ENCODE data around the gene PPP5C. TPM values are rescaled to one million over a fixed set of nuclear protein-coding genes. Genes with fewer than 3 reads are reported as not detected.
"Not testable (repeated sequence)": the region's sequence is repeated elsewhere in the genome, so short reads cannot be mapped to it uniquely, and the experiment has no call there.

The PPP5C gene
- total RNA-seq, 1 donor from 2014 or later, result 86.0 TPM

GRCh38 chr19:46427518-46428045 is 80.7 kb downstream of the PPP5C start:
- DNase-seq (ENCODE audit: extremely low spot score, unreplicated experiment), result no peak
- H3K27ac Mint-ChIP-seq (ENCODE audit: unreplicated experiment), result no peak overlapping the region
- peak overlapping the region; percentile 26 for H3K4me3 Mint-ChIP-seq (ENCODE audit: unreplicated experiment)
- peaks cover 18% of the 10 kb centered on the region for H3K4me1 Mint-ChIP-seq (ENCODE audit: unreplicated experiment)
- H3K27me3 Mint-ChIP-seq (ENCODE audit: unreplicated experiment), result peaks cover 23% of the 10 kb centered on the region
- TF ChIP-seq CTCF (IDR thresholded peaks at IDR 0.05), result no peak
- no peaks in the 10 kb centered on the region for H3K9me3 Mint-ChIP-seq (ENCODE audit: unreplicated experiment)
- H3K36me3 Mint-ChIP-seq (ENCODE audit: unreplicated experiment), result no peaks in the 10 kb centered on the region

DNA sequence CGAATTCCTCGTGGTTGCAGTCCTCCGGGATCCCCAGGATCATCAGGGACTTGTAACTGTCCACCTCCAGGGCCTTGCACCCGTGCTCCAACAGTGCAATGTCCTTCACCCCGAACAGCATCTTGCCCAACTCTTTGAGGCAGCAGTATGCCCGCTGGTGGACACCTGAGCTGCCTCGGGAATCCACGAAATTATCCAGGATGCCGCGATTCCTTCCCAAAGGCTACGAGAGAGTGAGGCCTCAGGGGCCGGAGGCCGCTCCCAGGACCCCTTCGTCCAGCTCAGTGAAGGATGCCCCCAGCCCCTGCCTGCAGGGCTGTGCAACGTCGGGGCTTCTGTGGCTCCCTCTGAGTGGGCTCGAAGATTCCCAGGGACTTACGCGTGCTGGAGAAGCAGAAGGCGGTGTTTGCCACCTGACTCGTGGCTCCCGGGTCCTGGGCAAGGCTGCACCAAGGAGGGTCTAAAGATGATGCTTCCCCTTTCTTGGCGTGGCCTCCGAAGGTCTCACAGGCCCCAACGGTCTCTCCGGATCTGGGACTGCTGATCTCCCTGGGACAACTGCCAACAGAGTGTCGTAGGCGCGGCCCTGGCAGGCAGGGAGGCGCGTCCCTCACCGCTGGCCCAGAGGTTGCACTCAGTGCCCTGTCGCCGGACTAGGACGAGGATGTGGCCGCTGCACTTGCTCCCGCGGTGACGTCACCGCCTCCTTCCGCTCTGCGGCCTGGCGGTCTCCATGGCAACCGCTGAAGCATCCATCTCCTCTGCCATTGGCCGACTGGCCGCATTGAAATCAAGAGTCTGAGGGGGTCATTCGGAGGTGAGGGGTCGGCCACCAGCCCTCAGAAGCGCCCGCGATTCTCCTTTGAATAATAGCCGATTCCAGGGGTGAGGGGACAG is 81.6 kb downstream of the PPP5C start, which contains the start of gene PNMA8C:
Gene PNMA8C, minus strand, starts transcription at position 698 of the 897 bp plus-strand sequence. Its CDS starts 577 bp downstream, at position 121.
- Mint-ChIP-seq H3K4me1 (ENCODE audit: unreplicated experiment) (peaks cover 18% of the 10 kb centered on the region), H3K36me3 (ENCODE audit: unreplicated experiment) (no peaks in the 10 kb centered on the region), H3K4me3 (ENCODE audit: unreplicated experiment) (peak within 1 kb of the TSS; percentile 64), H3K9me3 (ENCODE audit: unreplicated experiment) (no peaks in the 10 kb centered on the region), H3K27ac (ENCODE audit: unreplicated experiment) (no peak within 1 kb of the TSS), H3K27me3 (ENCODE audit: unreplicated experiment) (peaks cover 23% of the 10 kb centered on the region)
- TF ChIP-seq CTCF (IDR thresholded peaks at IDR 0.05), result no peak
- no peak for DNase-seq (ENCODE audit: extremely low spot score, unreplicated experiment)

DNA sequence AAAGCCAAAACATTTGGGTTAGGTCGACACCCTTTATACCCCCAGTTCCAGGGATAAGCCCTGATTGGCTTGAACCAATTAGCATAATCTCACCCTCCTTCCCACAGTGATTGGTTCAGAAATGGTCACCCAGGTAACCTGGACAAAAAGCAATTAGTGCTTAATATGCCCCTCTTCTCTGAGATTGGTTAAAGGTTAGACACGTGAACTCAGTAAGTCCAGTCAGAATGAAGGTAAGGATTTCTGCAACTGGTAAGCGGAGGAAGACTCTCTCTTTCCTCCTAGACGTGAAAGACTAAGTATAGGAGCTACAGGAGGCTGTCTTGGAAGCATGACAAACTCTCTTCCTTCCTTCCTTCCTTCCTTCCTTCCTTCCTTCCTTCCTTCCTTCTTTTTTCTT is 83.1 kb downstream of the PPP5C start:
- TF ChIP-seq CTCF (IDR thresholded peaks at IDR 0.05), result no peak
- Mint-ChIP-seq H3K4me3 (ENCODE audit: unreplicated experiment) (no peak overlapping the region), H3K4me1 (ENCODE audit: unreplicated experiment) (peaks cover 18% of the 10 kb centered on the region), H3K9me3 (ENCODE audit: unreplicated experiment) (no peaks in the 10 kb centered on the region), H3K27me3 (ENCODE audit: unreplicated experiment) (peaks cover 25% of the 10 kb centered on the region), H3K27ac (ENCODE audit: unreplicated experiment) (no peak overlapping the region), H3K36me3 (ENCODE audit: unreplicated experiment) (no peaks in the 10 kb centered on the region)
- DNase-seq (ENCODE audit: extremely low spot score, unreplicated experiment), result no peak

DNA sequence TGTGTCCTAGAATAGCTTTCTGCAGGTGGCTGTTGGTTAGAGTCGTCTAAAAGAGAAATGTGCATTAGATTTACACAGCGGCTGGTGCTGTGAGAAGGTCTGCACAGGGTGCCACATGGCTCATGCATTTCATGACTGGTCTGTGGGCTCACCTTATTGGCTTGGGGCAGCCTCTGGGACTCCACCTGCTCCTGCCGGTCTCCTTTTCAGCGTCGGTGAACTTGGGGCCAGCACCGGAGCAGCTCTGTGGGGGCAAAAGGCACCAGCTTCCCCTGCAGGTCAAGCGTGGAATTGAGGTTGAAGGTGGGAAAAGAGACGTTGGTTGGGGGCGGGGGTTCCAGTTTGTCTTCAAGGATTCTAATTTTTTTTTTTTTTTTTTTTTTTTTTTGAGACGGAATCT is 84.9 kb downstream of the PPP5C start:
- peaks cover 12% of the 10 kb centered on the region for H3K4me1 Mint-ChIP-seq (ENCODE audit: unreplicated experiment)
- H3K4me3 Mint-ChIP-seq (ENCODE audit: unreplicated experiment), result no peak overlapping the region
- DNase-seq (ENCODE audit: extremely low spot score, unreplicated experiment), result no peak
- no peak for TF ChIP-seq CTCF (IDR thresholded peaks at IDR 0.05)
- no peaks in the 10 kb centered on the region for H3K9me3 Mint-ChIP-seq (ENCODE audit: unreplicated experiment)
- peaks cover 17% of the 10 kb centered on the region for H3K27me3 Mint-ChIP-seq (ENCODE audit: unreplicated experiment)
- H3K36me3 Mint-ChIP-seq (ENCODE audit: unreplicated experiment), result no peaks in the 10 kb centered on the region
- no peak overlapping the region for H3K27ac Mint-ChIP-seq (ENCODE audit: unreplicated experiment)

DNA sequence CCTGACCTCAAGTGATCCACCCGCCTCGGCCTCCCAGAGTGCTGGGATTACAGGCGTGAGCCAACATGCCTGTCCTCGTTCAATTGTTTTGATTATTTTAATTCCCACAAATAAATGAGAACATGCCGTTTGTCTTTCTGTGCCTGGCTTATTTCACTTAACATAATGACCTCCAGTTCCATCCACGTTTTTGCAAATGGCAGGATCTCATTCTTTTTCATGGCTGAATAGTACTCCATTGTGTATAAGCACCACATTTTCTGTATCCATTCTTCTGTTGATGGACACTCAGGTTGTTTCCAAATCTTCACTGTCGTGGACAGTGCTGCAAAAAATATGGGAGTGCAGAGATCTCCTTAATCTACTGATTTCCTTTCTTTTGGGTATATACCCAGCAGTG is 86.6 kb downstream of the PPP5C start:
- peaks cover 13% of the 10 kb centered on the region for H3K27me3 Mint-ChIP-seq (ENCODE audit: unreplicated experiment)
- H3K36me3 Mint-ChIP-seq (ENCODE audit: unreplicated experiment); DNase-seq (ENCODE audit: extremely low spot score, unreplicated experiment); H3K27ac Mint-ChIP-seq (ENCODE audit: unreplicated experiment); H3K9me3 Mint-ChIP-seq (ENCODE audit: unreplicated experiment); H3K4me1 Mint-ChIP-seq (ENCODE audit: unreplicated experiment); H3K4me3 Mint-ChIP-seq (ENCODE audit: unreplicated experiment): not testable (repeated sequence)
